ENCODE results near the gene RETN.
A peak's percentile ranks its signal among the peaks of the same experiment; 100 is the strongest.

The RETN gene

DNA sequence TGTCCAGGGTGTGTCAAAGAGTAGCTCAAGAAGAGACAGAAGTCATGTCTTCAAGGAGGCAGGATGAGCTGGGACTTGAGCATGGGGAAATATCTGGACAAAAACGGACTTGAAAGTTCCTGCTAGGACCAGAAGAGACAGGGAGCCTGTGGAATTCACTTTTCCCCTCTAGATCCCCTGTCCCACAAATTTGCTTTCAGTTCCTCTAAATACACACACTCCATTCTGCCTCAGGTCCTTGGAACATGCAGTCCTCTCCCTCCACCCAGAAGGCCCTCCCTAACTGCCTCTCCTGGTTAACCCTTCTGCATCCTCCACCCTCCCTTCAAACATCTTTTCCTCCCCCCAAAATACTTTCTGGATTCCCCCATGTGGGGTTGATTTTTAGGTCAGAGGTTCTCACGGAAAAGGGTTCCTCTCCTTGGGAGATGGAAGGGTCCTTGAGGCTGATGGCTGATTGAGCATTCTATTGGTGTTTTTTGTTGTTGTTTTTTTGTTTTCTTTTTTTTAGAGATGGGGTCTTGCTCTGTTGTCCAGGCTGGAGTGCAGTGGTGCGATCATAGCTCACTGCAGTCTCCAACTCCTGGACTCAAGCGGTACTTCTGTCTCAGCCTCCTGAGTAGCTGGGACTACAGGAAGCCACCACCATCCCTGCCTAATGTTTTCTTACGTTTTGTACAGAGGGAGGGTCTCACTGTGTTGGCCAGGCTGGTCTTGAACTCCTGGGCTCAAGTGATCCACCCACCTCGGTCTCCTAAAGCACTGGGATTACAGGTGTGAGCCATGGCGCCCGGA, 6.9 kb upstream of the RETN start:
- DNase-seq, result no peak

DNA sequence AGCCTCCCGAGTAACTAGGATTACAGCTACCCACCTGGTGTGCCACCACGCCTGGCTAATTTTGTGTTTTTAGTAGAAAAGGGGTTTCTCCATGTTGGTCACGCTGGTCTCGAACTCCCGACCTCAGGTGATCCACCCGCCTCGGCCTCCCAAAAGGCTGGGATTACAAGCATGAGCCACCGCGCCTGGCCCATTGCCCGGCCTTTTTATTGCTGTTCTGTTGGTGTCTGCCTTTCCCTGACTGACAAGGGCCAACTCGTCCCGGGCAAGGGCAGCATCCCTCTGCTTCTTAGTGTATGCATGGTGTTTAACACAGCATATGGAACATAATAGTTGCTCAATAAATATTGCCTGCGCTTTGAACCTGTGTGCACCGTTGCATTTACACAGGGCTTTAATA, 6.2 kb upstream of the RETN start:
- no peak for DNase-seq

DNA sequence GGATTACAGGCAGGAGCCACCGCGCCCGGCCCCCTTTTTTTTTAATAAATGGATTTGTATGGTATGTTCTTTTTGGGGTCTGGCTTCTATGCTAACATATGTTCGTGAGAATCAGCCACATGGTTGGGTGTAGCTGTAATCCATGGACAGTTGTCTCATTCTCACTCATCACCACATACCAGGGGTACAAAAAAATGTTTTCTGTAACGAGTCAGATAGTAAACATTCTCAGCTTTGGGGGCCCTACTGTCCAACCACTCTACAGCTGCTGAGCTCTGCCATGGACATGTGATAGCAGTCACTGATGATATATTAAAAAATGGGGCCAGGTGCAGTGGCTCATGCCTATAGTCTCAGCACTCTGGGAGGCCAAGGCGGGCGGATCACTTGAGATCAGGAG, 5.1 kb upstream of the RETN start:
- no peak for DNase-seq

DNA sequence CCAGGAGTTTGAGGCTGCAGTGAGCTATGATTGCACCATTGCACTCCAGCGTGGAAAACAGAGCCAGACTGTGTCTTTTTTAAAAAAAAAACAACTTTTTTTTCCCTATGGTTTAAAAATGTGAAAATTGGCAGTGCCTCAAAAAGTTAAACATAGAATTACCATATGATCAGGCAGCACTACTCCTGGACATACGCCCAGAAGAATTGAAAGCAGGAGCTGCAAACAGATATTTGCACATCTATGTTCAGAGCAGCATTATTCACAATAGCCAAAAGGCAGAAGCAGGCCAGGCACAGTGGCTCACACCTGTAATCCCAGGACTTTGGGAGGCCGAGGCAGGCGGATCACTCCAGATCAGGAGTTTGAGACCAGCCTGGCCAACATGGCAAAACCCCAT, 3.8 kb upstream of the RETN start:
- no peak for DNase-seq

DNA sequence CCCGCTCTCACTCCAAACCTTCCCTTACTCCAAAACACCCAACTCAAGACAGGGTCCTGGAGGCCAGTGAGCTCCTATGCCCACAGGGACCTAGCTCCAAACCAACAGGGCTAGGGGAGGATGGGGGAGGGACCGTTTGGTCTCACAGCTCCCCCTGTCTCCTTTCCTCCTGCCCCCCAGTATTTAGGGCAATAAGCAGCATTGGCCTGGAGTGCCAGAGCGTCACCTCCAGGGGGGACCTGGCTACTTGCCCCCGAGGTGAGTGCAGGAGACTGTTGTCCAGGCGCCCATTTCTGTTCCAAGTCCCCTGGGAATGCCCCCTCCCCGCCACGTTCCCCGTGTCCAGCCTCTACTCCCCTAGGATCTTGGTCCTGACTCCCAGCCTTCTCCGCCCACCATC, 792 bp downstream of the RETN start:
- no peak for DNase-seq

DNA sequence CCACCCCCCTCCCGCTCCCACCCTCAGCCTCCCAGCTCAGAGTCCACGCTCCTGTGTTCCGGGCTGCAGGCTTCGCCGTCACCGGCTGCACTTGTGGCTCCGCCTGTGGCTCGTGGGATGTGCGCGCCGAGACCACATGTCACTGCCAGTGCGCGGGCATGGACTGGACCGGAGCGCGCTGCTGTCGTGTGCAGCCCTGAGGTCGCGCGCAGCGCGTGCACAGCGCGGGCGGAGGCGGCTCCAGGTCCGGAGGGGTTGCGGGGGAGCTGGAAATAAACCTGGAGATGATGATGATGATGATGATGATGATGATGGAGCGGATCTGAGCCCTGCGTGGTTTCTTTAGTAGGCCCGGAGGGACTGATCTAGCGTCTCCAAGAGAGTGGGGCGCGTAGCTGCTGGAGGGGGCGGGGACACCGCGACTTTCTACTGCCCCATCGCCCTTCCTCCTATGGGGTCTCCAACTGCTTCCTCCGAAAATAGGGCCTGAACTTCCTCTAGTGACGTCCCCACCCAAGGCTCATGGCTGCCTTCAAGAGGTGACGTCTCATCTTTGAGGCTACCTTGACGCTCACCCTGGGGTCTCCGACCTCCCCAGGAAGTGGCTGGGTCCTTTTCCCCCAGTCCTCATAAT, 1.4 kb downstream of the RETN start:
- DNase-seq, result peak in 1 of 2 experiments; percentile 44

- no peak for DNase-seq
These were observed 1.9 kb downstream of the RETN start for GRCh38 chr19:7670790-7671189.

GRCh38 chr19:7672522-7672921, 3.7 kb downstream of the RETN start:
- no peak for DNase-seq

DNA sequence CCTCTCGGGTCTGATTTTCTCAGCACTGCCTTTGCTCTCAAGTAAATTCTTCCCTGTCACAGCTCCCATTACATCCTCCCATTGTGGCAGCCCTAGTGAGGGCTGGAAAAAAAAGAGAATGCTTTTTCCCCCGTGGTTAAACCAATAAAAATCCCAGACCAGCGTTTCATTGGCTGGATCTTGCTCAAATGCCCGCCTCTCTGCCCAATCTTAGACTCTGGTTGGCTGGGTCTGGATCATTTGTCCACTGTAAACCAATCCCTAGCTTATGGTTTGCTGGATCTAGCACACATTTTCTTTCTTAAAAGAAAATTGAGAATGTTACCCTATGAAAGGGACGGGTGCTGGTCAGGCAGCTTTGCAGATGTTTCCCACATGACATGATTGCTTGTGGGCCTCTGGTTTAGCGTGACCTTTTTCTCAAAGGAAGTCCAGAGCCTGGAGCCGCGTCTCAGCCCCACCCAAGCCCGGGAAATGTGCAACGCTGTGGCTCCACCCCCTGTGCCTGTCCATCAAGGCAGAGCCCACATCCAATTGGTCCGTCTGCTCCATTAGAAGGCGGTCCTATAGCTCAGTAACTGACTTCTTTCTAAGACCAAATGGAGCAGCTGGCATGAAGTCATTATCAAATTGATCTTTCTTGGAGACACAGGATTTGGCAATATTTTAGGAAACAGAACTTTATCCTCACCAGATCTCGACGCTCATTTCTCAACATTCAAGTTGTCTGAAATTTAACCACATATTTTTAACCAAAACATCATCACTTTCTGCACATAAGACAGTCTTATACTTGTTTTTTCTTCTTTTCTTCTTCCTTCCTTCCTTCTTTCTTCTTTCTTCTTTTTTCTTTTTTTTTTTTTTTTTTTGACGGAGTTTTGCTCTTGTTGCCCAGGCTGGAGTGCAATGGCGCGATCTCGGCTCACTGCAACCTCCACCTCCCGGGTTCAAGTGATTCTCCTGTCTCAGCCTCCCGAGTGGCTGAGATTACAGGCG, 5.5 kb downstream of the RETN start:
- peak; percentile 63 to 85 for DNase-seq

DNA sequence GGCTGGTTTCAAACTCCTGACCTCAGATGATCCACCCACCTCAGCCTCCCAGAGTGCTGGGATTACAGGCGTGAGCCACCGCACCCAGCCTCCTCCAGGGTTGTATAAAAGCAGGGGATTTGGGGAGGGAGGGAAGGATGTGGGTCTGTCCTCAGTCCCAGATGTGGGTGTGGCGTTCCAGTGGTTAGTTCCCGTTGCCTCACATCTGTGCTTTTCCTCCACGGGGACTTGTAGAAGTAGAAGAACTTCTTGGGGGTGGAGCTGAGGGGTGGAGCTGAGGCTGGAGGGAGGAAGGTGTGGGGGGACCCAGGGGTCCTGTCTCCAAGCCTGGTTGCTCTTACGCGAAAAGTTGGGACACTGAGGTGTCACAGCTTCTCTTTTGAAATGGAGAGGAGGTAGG, 7.5 kb downstream of the RETN start:
- no peak for DNase-seq

GRCh38 chr19:7676854-7677253, 8.0 kb downstream of the RETN start, which contains the start of gene MCEMP1:
MCEMP1 (plus strand) TSS chr19:7677090; CDS start chr19:7677121, 31 bp downstream.
- DNase-seq, result no peak

GRCh38 chr19:7677669-7678311, 8.9 kb downstream of the RETN start:
- DNase-seq, result no peak

DNA sequence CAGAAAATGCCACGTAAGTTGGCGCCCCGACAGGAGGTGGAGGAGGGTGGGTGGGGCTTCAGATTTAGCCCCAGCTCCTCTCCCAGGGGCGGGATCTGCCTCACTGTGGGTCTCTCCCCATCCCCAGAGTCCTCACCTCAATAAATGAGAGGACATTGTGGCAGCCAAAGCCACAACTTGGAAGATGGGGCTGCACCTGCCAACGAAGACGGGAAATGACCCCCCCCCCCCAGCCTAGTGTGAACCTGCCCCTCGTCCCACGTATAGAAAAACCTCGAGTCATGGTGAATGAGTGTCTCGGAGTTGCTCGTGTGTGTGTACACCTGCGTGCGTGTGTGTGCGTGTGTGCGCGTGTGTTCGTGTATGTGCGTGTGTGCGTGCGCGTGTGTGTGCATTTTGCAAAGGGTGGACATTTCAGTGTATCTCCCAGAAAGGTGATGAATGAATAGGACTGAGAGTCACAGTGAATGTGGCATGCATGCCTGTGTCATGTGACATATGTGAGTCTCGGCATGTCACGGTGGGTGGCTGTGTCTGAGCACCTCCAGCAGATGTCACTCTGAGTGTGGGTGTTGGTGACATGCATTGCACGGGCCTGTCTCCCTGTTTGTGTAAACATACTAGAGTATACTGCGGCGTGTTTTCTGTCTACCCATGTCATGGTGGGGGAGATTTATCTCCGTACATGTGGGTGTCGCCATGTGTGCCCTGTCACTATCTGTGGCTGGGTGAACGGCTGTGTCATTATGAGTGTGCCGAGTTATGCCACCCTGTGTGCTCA, 10.3 kb downstream of the RETN start:
- peak; percentile 66 to 89 for DNase-seq

- no peak for DNase-seq
These were observed 11.1 kb downstream of the RETN start for GRCh38 chr19:7679771-7680605.

GRCh38 chr19:7680606-7681339, 11.9 kb downstream of the RETN start, which contains the start of gene TRAPPC5:
TRAPPC5 (plus strand) TSS chr19:7680833; CDS start chr19:7682254, 1,421 bp downstream.
- DNase-seq, result peak; percentile 49 to 88

- DNase-seq, result peak; percentile 34 to 39
These were observed 12.7 kb downstream of the RETN start for GRCh38 chr19:7681340-7682174.

- DNase-seq, result no peak
These were observed 13.5 kb downstream of the RETN start for GRCh38 chr19:7682175-7682855.
